ENCODE data around the gene DAPK1.

Gene DAPK1

GRCh38 chr9:87678650-87679355 is 181.1 kb downstream of the DAPK1 start:
- DNase-seq (peak; percentile 28), ATAC-seq (ENCODE audit: insufficient read depth, low read depth) (no peak)
- Histone ChIP-seq H3K9ac (ENCODE audit: low read depth, low read length) (no peak overlapping the region), H2AFZ (ENCODE audit: low read depth, low read length) (no peak overlapping the region), H3K9me3 (ENCODE audit: insufficient read depth, low read length, severe bottlenecking) (no peaks in the 10 kb centered on the region), H3K79me2 (ENCODE audit: insufficient read depth, low read length) (no peaks in the 10 kb centered on the region), H3K27me3 (ENCODE audit: insufficient read depth, low read length, poor library complexity) (no peaks in the 10 kb centered on the region), H3K27ac (ENCODE audit: low read length) (no peak overlapping the region), H3K4me1 (ENCODE audit: insufficient read depth, low read length) (no peaks in the 10 kb centered on the region), H4K20me1 (ENCODE audit: insufficient read depth, low read length) (no peaks in the 10 kb centered on the region), H3K4me2 (ENCODE audit: insufficient read depth, low read length) (no peak overlapping the region), H3K36me3 (ENCODE audit: insufficient read depth, low read length) (no peaks in the 10 kb centered on the region), H3K4me3 (ENCODE audit: low read depth in 1 of 2, low read length in 2 of 2) (no peak overlapping the region)
- no peak for TF ChIP-seq EZH2 (IDR thresholded peaks at IDR 0.05; ENCODE audit: borderline replicate concordance, low read depth, low read length, severe bottlenecking)
- peak; percentile 73 for TF ChIP-seq CTCF (IDR thresholded peaks at IDR 0.05; ENCODE audit: borderline replicate concordance, extremely low read depth, low read length, poor library complexity, severe bottlenecking)

GRCh38 chr9:87681271-87682061 is 183.8 kb downstream of the DAPK1 start:
- Histone ChIP-seq H3K4me3 (ENCODE audit: low read depth in 1 of 2, low read length in 2 of 2) (no peak overlapping the region), H2AFZ (ENCODE audit: low read depth, low read length) (no peak overlapping the region), H3K27me3 (ENCODE audit: insufficient read depth, low read length, poor library complexity) (no peaks in the 10 kb centered on the region), H3K36me3 (ENCODE audit: insufficient read depth, low read length) (no peaks in the 10 kb centered on the region), H3K9me3 (ENCODE audit: insufficient read depth, low read length, severe bottlenecking) (no peaks in the 10 kb centered on the region), H3K79me2 (ENCODE audit: insufficient read depth, low read length) (no peaks in the 10 kb centered on the region), H3K9ac (ENCODE audit: low read depth, low read length) (no peak overlapping the region), H3K4me1 (ENCODE audit: insufficient read depth, low read length) (no peaks in the 10 kb centered on the region), H3K4me2 (ENCODE audit: insufficient read depth, low read length) (no peak overlapping the region), H3K27ac (ENCODE audit: low read length) (no peak overlapping the region), H4K20me1 (ENCODE audit: insufficient read depth, low read length) (no peaks in the 10 kb centered on the region)
- no peak for TF ChIP-seq CTCF (IDR thresholded peaks at IDR 0.05; ENCODE audit: borderline replicate concordance, extremely low read depth, low read length, poor library complexity, severe bottlenecking)
- no peak for TF ChIP-seq EZH2 (IDR thresholded peaks at IDR 0.05; ENCODE audit: borderline replicate concordance, low read depth, low read length, severe bottlenecking)
- DNase-seq: no peak
- no peak for ATAC-seq (ENCODE audit: insufficient read depth, low read depth)

DNA sequence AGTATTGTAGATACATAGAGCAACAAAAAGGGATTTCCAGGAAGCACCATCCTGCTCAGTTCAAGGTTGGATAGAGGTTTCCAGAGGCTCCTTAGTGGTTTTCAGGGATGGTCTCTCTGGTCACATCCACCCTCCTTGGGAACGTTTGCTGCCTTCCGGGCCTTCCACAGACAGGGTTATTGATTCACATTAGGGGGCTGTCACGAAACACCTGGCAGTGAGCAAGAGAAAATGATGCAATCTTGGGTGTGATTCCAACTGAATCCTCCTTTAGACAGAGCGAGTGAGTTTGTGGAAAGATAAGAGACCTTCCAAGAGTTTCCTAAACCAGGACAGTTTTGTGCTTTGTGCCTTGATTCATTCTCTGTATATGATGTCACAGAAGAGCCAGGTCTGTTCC is 184.4 kb downstream of the DAPK1 start:
- Histone ChIP-seq H3K4me1 (ENCODE audit: insufficient read depth, low read length) (no peaks in the 10 kb centered on the region), H4K20me1 (ENCODE audit: insufficient read depth, low read length) (no peaks in the 10 kb centered on the region), H3K27ac (ENCODE audit: low read length) (no peak overlapping the region), H3K36me3 (ENCODE audit: insufficient read depth, low read length) (no peaks in the 10 kb centered on the region), H3K9me3 (ENCODE audit: insufficient read depth, low read length, severe bottlenecking) (no peaks in the 10 kb centered on the region), H3K4me2 (ENCODE audit: insufficient read depth, low read length) (no peak overlapping the region), H3K27me3 (ENCODE audit: insufficient read depth, low read length, poor library complexity) (no peaks in the 10 kb centered on the region), H3K9ac (ENCODE audit: low read depth, low read length) (no peak overlapping the region), H3K79me2 (ENCODE audit: insufficient read depth, low read length) (no peaks in the 10 kb centered on the region), H2AFZ (ENCODE audit: low read depth, low read length) (no peak overlapping the region), H3K4me3 (ENCODE audit: low read depth in 1 of 2, low read length in 2 of 2) (no peak overlapping the region)
- no peak for ATAC-seq (ENCODE audit: insufficient read depth, low read depth)
- TF ChIP-seq CTCF (IDR thresholded peaks at IDR 0.05; ENCODE audit: borderline replicate concordance, extremely low read depth, low read length, poor library complexity, severe bottlenecking) (no peak), EZH2 (IDR thresholded peaks at IDR 0.05; ENCODE audit: borderline replicate concordance, low read depth, low read length, severe bottlenecking) (no peak)
- no peak for DNase-seq

Measured in DND-41 (cell line).